GM12878 (cell line): Measurements from ENCODE around the gene LMAN2. TPM values are rescaled to one million over a fixed set of nuclear protein-coding genes. Genes with fewer than 3 reads are reported as not detected.

Source experiments
- BHLHE40 ChIP-seq, 2 experiments: fragments of 450-650 bp in 1 of 2; IDR thresholded peaks; 2 replicates each; pipeline ENCODE4 v1.6.1; 2011 to 2017; ENCODE audit warnings: low read depth in 2 of 2, borderline replicate concordance in 1 of 2, improper control_type of control experiment in 1 of 2, low read length in 1 of 2, mild to moderate bottlenecking in 1 of 2
- CBX3 ChIP-seq: fragments of 200-600 bp; sonication (generic); IDR thresholded peaks from 2 replicates; pipeline ENCODE4 v1.6.1; 2016; ENCODE audit warnings: low read depth, borderline replicate concordance
- CHD4 ChIP-seq: fragments of 200-600 bp; sonication (generic); IDR thresholded peaks from 2 replicates; pipeline ENCODE4 v1.6.1; 2016; ENCODE audit warnings: mild to moderate bottlenecking
- EZH2 ChIP-seq: IDR thresholded peaks from 2 replicates; pipeline ENCODE4 v1.6.1; 2012; ENCODE audit warnings: low read depth, mild to moderate bottlenecking, control low read depth, inconsistent platforms, low read length, borderline replicate concordance; ENCODE audit not compliant: control insufficient read depth
- IKZF2 ChIP-seq, 2 experiments: fragments of 450-650 bp; IDR thresholded peaks; 2 replicates each; pipeline ENCODE4 v1.6.1; 2017; ENCODE audit warnings: mild to moderate bottlenecking in 2 of 2, moderate library complexity in 2 of 2
- JUNB ChIP-seq: IDR thresholded peaks from 2 replicates; pipeline ENCODE4 v1.6.1; 2016; ENCODE audit warnings: antibody characterized with exemption, mild to moderate bottlenecking
- KDM1A ChIP-seq: fragments of 200-600 bp; sonication (generic); IDR thresholded peaks from 2 replicates; pipeline ENCODE4 v1.6.1; 2016; ENCODE audit warnings: borderline replicate concordance
- POLR2A ChIP-seq: IDR thresholded peaks from 2 replicates; pipeline ENCODE4 v1.6.1; 2011; ENCODE audit warnings: low read depth, mild to moderate bottlenecking, low read length
- POLR2AphosphoS5 ChIP-seq: IDR thresholded peaks from 2 replicates; pipeline ENCODE4 v1.6.1; 2011; ENCODE audit warnings: mild to moderate bottlenecking, low read length, inconsistent platforms
- RAD21 ChIP-seq: IDR thresholded peaks from 2 replicates; pipeline ENCODE4 v1.6.1; 2011; ENCODE audit warnings: mild to moderate bottlenecking, low read depth, low read length, moderate library complexity; ENCODE audit not compliant: insufficient read depth
- RUNX3 ChIP-seq: IDR thresholded peaks from 2 replicates; pipeline ENCODE4 v1.6.1; 2012; ENCODE audit warnings: low read length, inconsistent platforms
- TCF12 ChIP-seq: IDR thresholded peaks from 2 replicates; pipeline ENCODE4 v1.6.1; 2011; ENCODE audit warnings: low read depth, mild to moderate bottlenecking, low read length
- ZNF207 ChIP-seq: fragments of 450-650 bp; IDR thresholded peaks from 2 replicates; pipeline ENCODE4 v1.6.1; 2014; ENCODE audit warnings: antibody characterized with exemption, mild to moderate bottlenecking, borderline replicate concordance
- polyA plus RNA-seq, 11 experiments: library from polyadenylated mRNA; depleted of rRNA in 4 of 11; unstranded in 6 of 11; stranded (reverse) in 5 of 11; fragments of >200 nt; fragmentation: Nextera tagmentation in 4 of 11; fragmentation: Illumina TruSeq in 1 of 11; extraction: Ambion mirVana in 4 of 11; extraction: Trizol in 1 of 11; gene quantifications; 1 replicate in 1 of 11; 2 replicates in 10 of 11; pipeline versions ENCODE4 v1.2.1 to v1.2.3, GENCODE V29; 2011 to 2016; ENCODE audit warnings: inconsistent platforms in 2 of 11, missing spikeins in 2 of 11, low read depth in 1 of 11
- total RNA-seq, 4 experiments: library from RNA; depleted of rRNA in 3 of 4; stranded (reverse); fragments of >200 nt in 3 of 4; fragmentation: Illumina TruSeq in 1 of 4; extraction: Trizol in 1 of 4; gene quantifications; 2 replicates each; pipeline versions ENCODE4 v1.2.1 to v1.2.3, GENCODE V29; 2013 to 2021
- TF ChIP-seq, protein P1 (sequence below): fragments of 450-650 bp; conservative IDR thresholded peaks from 2 replicates; pipeline ENCODE4 v1.6.1; 2017; ENCODE audit warnings: mild to moderate bottlenecking, moderate library complexity
- TF ChIP-seq, protein P2 (sequence below): IDR thresholded peaks from 2 replicates; pipeline ENCODE4 v1.6.1; 2012; ENCODE audit warnings: low read length, inconsistent platforms
- TF ChIP-seq, protein P3 (sequence below), 3 experiments: IDR thresholded peaks in 2 of 3; conservative IDR thresholded peaks in 1 of 3; 2 replicates each; pipeline ENCODE4 v1.5.1; 2011; ENCODE audit warnings: low read depth in 3 of 3, low read length in 3 of 3, mild to moderate bottlenecking in 3 of 3, control low read depth in 2 of 3, moderate library complexity in 2 of 3, inconsistent platforms in 1 of 3, mixed read lengths in 1 of 3; ENCODE audit not compliant: control insufficient read depth in 2 of 3, insufficient read depth in 1 of 3; ENCODE audit errors: extremely low read depth in 1 of 3

LMAN2 gene
- total and polyA plus RNA-seq, 10 of the 15 experiments (the other 5 are each of a cell fraction or from before 2014, with no cell fraction given), result 2.4 to 264 (median 147) TPM

DNA sequence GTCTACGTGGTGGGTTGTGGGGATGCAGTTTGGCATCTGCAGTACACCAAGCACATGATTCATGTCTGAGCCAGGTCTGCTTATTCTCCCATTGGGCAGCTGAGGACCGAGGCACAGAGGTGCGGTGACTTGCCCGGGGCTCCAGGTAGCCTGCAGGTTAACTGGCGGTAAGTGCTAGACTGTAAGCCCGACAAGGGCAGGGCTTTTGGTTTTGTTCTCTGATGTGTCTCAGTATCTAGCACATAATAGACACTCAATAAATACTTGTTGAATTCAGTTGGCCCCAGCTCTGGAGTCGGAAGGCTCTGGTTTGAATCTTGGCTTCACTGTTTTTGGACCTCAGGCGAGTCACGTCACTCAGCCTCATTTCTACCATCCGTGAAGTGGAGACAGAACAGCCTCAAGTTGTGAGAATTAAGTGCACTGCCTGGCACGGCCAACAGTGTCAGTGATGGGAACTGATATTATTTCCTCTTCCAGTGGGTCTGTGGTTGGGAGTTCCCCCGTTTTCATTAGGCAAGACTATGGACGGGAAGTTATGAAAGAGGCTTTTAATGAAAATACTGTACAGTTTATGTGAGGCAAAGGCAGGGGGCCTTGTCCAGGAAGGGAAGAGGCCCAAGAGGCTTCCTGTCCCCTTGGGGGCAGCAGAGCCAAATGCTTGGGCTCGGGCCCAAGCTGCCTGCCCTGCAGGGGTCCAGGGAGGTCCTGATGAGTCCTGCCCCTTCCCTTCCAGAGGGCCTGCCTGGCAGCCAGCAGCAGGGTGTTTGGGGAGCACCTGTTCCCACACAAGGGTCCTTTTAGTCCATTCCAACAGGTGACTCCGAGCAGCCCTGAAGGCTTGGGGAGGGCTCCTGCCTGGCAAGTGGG lies 44.6 kb downstream of the LMAN2 start (continued):
- TF ChIP-seq, protein P1, sequence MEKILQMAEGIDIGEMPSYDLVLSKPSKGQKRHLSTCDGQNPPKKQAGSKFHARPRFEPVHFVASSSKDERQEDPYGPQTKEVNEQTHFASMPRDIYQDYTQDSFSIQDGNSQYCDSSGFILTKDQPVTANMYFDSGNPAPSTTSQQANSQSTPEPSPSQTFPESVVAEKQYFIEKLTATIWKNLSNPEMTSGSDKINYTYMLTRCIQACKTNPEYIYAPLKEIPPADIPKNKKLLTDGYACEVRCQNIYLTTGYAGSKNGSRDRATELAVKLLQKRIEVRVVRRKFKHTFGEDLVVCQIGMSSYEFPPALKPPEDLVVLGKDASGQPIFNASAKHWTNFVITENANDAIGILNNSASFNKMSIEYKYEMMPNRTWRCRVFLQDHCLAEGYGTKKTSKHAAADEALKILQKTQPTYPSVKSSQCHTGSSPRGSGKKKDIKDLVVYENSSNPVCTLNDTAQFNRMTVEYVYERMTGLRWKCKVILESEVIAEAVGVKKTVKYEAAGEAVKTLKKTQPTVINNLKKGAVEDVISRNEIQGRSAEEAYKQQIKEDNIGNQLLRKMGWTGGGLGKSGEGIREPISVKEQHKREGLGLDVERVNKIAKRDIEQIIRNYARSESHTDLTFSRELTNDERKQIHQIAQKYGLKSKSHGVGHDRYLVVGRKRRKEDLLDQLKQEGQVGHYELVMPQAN, result no peak
- no peak for TF ChIP-seq TCF12
- no peak for TF ChIP-seq RAD21
- TF ChIP-seq CHD4, result no peak
- TF ChIP-seq, protein P2, sequence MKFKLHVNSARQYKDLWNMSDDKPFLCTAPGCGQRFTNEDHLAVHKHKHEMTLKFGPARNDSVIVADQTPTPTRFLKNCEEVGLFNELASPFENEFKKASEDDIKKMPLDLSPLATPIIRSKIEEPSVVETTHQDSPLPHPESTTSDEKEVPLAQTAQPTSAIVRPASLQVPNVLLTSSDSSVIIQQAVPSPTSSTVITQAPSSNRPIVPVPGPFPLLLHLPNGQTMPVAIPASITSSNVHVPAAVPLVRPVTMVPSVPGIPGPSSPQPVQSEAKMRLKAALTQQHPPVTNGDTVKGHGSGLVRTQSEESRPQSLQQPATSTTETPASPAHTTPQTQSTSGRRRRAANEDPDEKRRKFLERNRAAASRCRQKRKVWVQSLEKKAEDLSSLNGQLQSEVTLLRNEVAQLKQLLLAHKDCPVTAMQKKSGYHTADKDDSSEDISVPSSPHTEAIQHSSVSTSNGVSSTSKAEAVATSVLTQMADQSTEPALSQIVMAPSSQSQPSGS, result 0 out of 2 replicates have a peak, but pooled peaks have one; percentile 29
- TF ChIP-seq, protein P3, sequence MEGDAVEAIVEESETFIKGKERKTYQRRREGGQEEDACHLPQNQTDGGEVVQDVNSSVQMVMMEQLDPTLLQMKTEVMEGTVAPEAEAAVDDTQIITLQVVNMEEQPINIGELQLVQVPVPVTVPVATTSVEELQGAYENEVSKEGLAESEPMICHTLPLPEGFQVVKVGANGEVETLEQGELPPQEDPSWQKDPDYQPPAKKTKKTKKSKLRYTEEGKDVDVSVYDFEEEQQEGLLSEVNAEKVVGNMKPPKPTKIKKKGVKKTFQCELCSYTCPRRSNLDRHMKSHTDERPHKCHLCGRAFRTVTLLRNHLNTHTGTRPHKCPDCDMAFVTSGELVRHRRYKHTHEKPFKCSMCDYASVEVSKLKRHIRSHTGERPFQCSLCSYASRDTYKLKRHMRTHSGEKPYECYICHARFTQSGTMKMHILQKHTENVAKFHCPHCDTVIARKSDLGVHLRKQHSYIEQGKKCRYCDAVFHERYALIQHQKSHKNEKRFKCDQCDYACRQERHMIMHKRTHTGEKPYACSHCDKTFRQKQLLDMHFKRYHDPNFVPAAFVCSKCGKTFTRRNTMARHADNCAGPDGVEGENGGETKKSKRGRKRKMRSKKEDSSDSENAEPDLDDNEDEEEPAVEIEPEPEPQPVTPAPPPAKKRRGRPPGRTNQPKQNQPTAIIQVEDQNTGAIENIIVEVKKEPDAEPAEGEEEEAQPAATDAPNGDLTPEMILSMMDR (IDR thresholded peaks at IDR 0.05 in 2 of 3, conservative IDR thresholded peaks at IDR 0.05 in 1 of 3; ENCODE audit: control insufficient read depth in 2 of 3, extremely low read depth in 1 of 3, insufficient read depth in 1 of 3, low read depth in 3 of 3, low read length in 3 of 3), result peak in 2 of 3 experiments; percentile 6 to 10; a peak in 1 of 6 replicates
- TF ChIP-seq POLR2AphosphoS5, result peak; percentile 47; the same call in 1 of the 2 replicates
- no peak for TF ChIP-seq KDM1A
- no peak for TF ChIP-seq JUNB
- no peak for TF ChIP-seq ZNF207
- TF ChIP-seq IKZF2 (IDR thresholded peaks at IDR 0.05), result no peak
- TF ChIP-seq BHLHE40 (IDR thresholded peaks at IDR 0.05; ENCODE audit: borderline replicate concordance in 1 of 2, low read depth in 2 of 2, low read length in 1 of 2), result no peak
- no peak for TF ChIP-seq EZH2
- no peak for TF ChIP-seq CBX3
- no peak; the same call in 1 of the 2 replicates for TF ChIP-seq POLR2A
- TF ChIP-seq RUNX3, result peak; percentile 61
